GM23338 (cell line): ENCODE results near the gene FAM217B. TPM values are rescaled to one million over a fixed set of nuclear protein-coding genes. Genes with fewer than 3 reads are reported as not detected.

Experiments used
- ATAC-seq: fragments of 200-7000 bp; cut with Tn5 transposase; 3 replicates; pipeline ENCODE4 v1.9.1; 2020
- DNase-seq: peaks from one replicate; pipeline ENCODE4 v3.0.0-alpha.2; 2015; ENCODE audit warnings: low spot score
- H2AFZ ChIP-seq: fragments of 200-600 bp; sonication (generic); 2 replicates; pipeline ENCODE4 v1.8.0; 2016; ENCODE audit warnings: antibody characterized with exemption, mild to moderate bottlenecking, moderate library complexity
- H3F3A ChIP-seq: fragments of 200-600 bp; sonication (generic); replicated peaks from 2 replicates; pipeline ENCODE4 v1.8.0; 2017; ENCODE audit warnings: antibody characterized with exemption, mixed run types, low read depth
- H3K27ac ChIP-seq: fragments of 200-600 bp; sonication (generic); 2 replicates; pipeline ENCODE4 v1.6.1; 2016; ENCODE audit warnings: low read depth
- H3K27me3 ChIP-seq: fragments of 200-600 bp; sonication (generic); 2 replicates; pipeline ENCODE4 v1.8.0; 2016; ENCODE audit warnings: mild to moderate bottlenecking, mixed run types, moderate library complexity; ENCODE audit not compliant: insufficient read depth
- H3K36me3 ChIP-seq: fragments of 200-600 bp; sonication (generic); 2 replicates; pipeline ENCODE4 v1.8.0; 2016; ENCODE audit warnings: mild to moderate bottlenecking; ENCODE audit not compliant: insufficient read depth
- H3K4me1 ChIP-seq: fragments of 200-600 bp; sonication (generic); 2 replicates; pipeline ENCODE4 v1.8.0; 2016; ENCODE audit warnings: mild to moderate bottlenecking, moderate library complexity; ENCODE audit not compliant: insufficient read depth
- H3K4me2 ChIP-seq: fragments of 200-600 bp; sonication (generic); 2 replicates; pipeline ENCODE4 v1.7.1; 2017; ENCODE audit warnings: mixed run types
- H3K4me3 ChIP-seq: fragments of 200-600 bp; sonication (generic); 2 replicates; pipeline ENCODE4 v1.6.1; 2016; ENCODE audit warnings: mixed run types
- H3K79me2 ChIP-seq: fragments of 200-600 bp; sonication (generic); replicated peaks from 2 replicates; pipeline ENCODE4 v1.8.0; 2017; ENCODE audit warnings: mild to moderate bottlenecking; ENCODE audit not compliant: insufficient read depth
- H3K9me2 ChIP-seq: fragments of 200-600 bp; sonication (generic); 2 replicates; pipeline ENCODE4 v1.8.0; 2017; ENCODE audit not compliant: insufficient read depth
- H4K20me1 ChIP-seq: fragments of 200-600 bp; sonication (generic); replicated peaks from 2 replicates; pipeline ENCODE4 v1.8.0; 2017; ENCODE audit warnings: mild to moderate bottlenecking; ENCODE audit not compliant: insufficient read depth
- H3K27ac Mint-ChIP-seq: 2 replicates; pipeline ENCODE4 v1.8.0; 2020; ENCODE audit warnings: inconsistent platforms, mild to moderate bottlenecking, moderate library complexity, mixed read lengths
- H3K27me3 Mint-ChIP-seq: 3 replicates; pipeline ENCODE4 v1.8.0; 2022; ENCODE audit warnings: low read depth, mild to moderate bottlenecking, moderate library complexity, mixed read lengths, inconsistent platforms; ENCODE audit not compliant: insufficient read depth, poor library complexity
- H3K36me3 Mint-ChIP-seq: 3 replicates; pipeline ENCODE4 v1.8.0; 2021; ENCODE audit warnings: low read depth, mild to moderate bottlenecking, inconsistent platforms, moderate library complexity, mixed read lengths
- H3K4me1 Mint-ChIP-seq: 3 replicates; pipeline ENCODE4 v1.8.0; 2020; ENCODE audit warnings: mild to moderate bottlenecking, inconsistent platforms, mixed read lengths
- H3K4me3 Mint-ChIP-seq: 3 replicates; pipeline ENCODE4 v1.8.0; 2021; ENCODE audit warnings: moderate library complexity, mild to moderate bottlenecking, inconsistent platforms, mixed read lengths
- H3K9me3 Mint-ChIP-seq: 3 replicates; pipeline ENCODE4 v1.8.0; 2020; ENCODE audit warnings: moderate library complexity, mild to moderate bottlenecking, inconsistent platforms, mixed read lengths
- CREB1 ChIP-seq: fragments of 250-450 bp; sonication (Bioruptor Pico); IDR thresholded peaks from 2 replicates; pipeline ENCODE4 v1.5.0; 2020; ENCODE audit warnings: low read depth, mild to moderate bottlenecking, moderate library complexity
- CTCF ChIP-seq, 2 experiments: fragments of 200-600 bp in 1 of 2; sonication (generic) in 1 of 2; conservative IDR thresholded peaks; 2 replicates each; pipeline versions ENCODE4 v1.5.1 to v1.6.1; 2016 to 2017; ENCODE audit warnings: antibody characterized with exemption in 2 of 2, low read depth in 2 of 2, mild to moderate bottlenecking in 2 of 2, moderate library complexity in 1 of 2
- ETS1 ChIP-seq: IDR thresholded peaks from 2 replicates; pipeline ENCODE4 v1.6.1; 2016; ENCODE audit warnings: antibody characterized with exemption
- EZH2 ChIP-seq: fragments of 200-600 bp; sonication (generic); IDR thresholded peaks from one replicate; pipeline ENCODE4 v1.8.0; 2017; ENCODE audit warnings: antibody characterized with exemption, mild to moderate bottlenecking, low read depth; ENCODE audit not compliant: unreplicated experiment
- JUNB ChIP-seq: IDR thresholded peaks from one replicate; pipeline ENCODE4 v1.6.1; 2016; ENCODE audit warnings: antibody characterized with exemption; ENCODE audit not compliant: unreplicated experiment
- NANOG ChIP-seq: IDR thresholded peaks from 2 replicates; pipeline ENCODE4 v1.6.1; 2016; ENCODE audit warnings: antibody characterized with exemption, borderline replicate concordance
- POLR2AphosphoS5 ChIP-seq: IDR thresholded peaks from 2 replicates; pipeline ENCODE4 v1.6.1; 2016; ENCODE audit warnings: antibody characterized with exemption, low read depth
- REST ChIP-seq: IDR thresholded peaks from one replicate; pipeline ENCODE4 v1.6.1; 2018; ENCODE audit warnings: antibody characterized with exemption; ENCODE audit not compliant: unreplicated experiment
- STAT1 ChIP-seq: IDR thresholded peaks from one replicate; pipeline ENCODE4 v1.6.1; 2016; ENCODE audit warnings: antibody characterized with exemption; ENCODE audit not compliant: unreplicated experiment
- ZNF114 ChIP-seq: fragments of 250-450 bp; sonication (Bioruptor Pico); IDR thresholded peaks from 2 replicates; pipeline ENCODE4 v1.5.0; 2020; ENCODE audit warnings: mild to moderate bottlenecking, moderate library complexity
- ZNF462 ChIP-seq: fragments of 250-450 bp; sonication (Bioruptor Pico); IDR thresholded peaks from 2 replicates; pipeline ENCODE4 v1.5.0; 2020; ENCODE audit warnings: mild to moderate bottlenecking, moderate library complexity
- polyA plus RNA-seq: library from polyadenylated mRNA; unstranded; fragments of >200 nt; fragmentation: Nextera tagmentation; extraction: Ambion mirVana; gene quantifications from 2 replicates; pipeline ENCODE4 v1.2.1, GENCODE V29; 2016
- total RNA-seq: library from RNA; depleted of rRNA; stranded (reverse); fragments of >200 nt; shearing (Covaris generic); gene quantifications from 2 replicates; pipeline ENCODE4 v1.2.3, GENCODE V29; 2014

FAM217B gene
- total and polyA plus RNA-seq, 2 experiments from 2014 or later = 13.2 to 25.9 TPM

GRCh38 chr20:59925359-59925758 lies 14.8 kb upstream of the FAM217B start (continued):
- TF ChIP-seq EZH2 = no peak

GRCh38 chr20:59925899-59926298 lies 14.3 kb upstream of the FAM217B start:
- Histone ChIP-seq H2AFZ (no peak overlapping the region), H3F3A (no peaks in the 10 kb centered on the region), H3K9me2 (no peaks in the 10 kb centered on the region), H3K79me2 (no peaks in the 10 kb centered on the region), H3K27ac (no peak overlapping the region), H3K4me1 (no peaks in the 10 kb centered on the region), H3K4me3 (no peak overlapping the region), H4K20me1 (no peaks in the 10 kb centered on the region), H3K4me2 (no peak overlapping the region), H3K36me3 (no peaks in the 10 kb centered on the region), H3K27me3 (0 out of 2 replicates have a peak, but pooled peaks cover 6% of the 10 kb centered on the region)
- no peak overlapping the region for H3K27ac Mint-ChIP-seq
- peaks cover 8% of the 10 kb centered on the region for H3K4me1 Mint-ChIP-seq
- H3K27me3 Mint-ChIP-seq = peaks cover 2% of the 10 kb centered on the region
- no peaks in the 10 kb centered on the region for H3K9me3 Mint-ChIP-seq
- TF ChIP-seq ZNF462 (CRISPR knock-in tag) = no peak
- TF ChIP-seq REST = no peak
- no peak for TF ChIP-seq STAT1
- TF ChIP-seq JUNB = no peak
- no peak for TF ChIP-seq CTCF (conservative IDR thresholded peaks at IDR 0.05; ENCODE audit: low read depth in 2 of 2)
- no peak for TF ChIP-seq POLR2AphosphoS5
- TF ChIP-seq CREB1 (CRISPR knock-in tag) = no peak
- no peak for TF ChIP-seq EZH2
- TF ChIP-seq ZNF114 (CRISPR knock-in tag) = no peak
- no peak for TF ChIP-seq ETS1
- TF ChIP-seq NANOG = no peak
- no peak for ATAC-seq
- DNase-seq = no peak
- H3K4me3 Mint-ChIP-seq = no peak overlapping the region
- no peaks in the 10 kb centered on the region for H3K36me3 Mint-ChIP-seq
